ENCODE measurements around the gene SLC2A10.

Gene SLC2A10

DNA sequence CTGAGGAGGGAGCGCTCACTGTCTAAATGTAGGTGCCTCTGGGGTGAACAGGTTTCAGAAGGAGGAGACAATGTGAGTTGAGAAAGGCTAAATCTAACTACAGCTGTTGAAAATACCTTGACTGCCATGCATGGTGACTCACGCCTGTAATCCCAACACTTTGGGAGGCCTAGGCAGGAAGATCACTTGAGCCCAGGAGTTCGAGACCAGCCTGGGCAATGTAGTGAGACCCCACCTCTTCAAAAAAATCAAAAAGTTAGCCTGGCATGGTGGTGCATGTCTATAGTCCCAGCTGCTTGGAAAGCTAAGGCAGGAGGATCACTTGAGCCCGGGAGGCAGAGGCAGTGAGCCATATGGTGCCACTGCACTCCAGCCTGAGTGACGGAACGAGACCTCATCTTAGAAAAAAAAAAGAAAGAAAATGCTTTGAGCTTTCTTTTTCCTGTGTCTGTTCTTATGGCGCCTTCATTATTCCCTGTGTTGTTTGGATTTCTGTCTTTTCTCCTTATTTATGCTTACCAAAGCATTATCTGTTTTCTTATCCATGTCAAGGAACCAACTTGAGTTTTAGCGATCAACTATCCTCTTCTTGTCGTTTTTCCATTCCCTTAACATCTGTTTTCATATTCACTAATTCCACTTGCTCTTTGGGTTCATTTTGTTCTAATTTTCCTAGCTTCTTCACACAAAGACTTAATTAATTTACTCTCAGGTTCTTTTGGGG lies 8.5 kb downstream of the SLC2A10 start:
- H3K4me1 ChIP-seq (ENCODE audit: control insufficient read depth, insufficient read depth, low read length, poor library complexity, severe bottlenecking) = peaks cover 13% of the 10 kb centered on the region
- WGBS, 2 experiments (ENCODE audit: insufficient coverage in 2 of 2) = 93 to 94% methylated on average over 7 to 8 of the region's 9 CpGs
- H3K9me3 ChIP-seq (ENCODE audit: control insufficient read depth, low read length) = peaks cover 10% of the 10 kb centered on the region
- no peak overlapping the region for H3K4me3 ChIP-seq (ENCODE audit: extremely low read depth, insufficient read depth, low read length, poor library complexity, severe bottlenecking)
- peaks cover 9% of the 10 kb centered on the region for H3K36me3 ChIP-seq (ENCODE audit: control insufficient read depth, insufficient read depth, low read length)
- no peak overlapping the region for H3K27ac ChIP-seq (ENCODE audit: low read depth, low read length, severe bottlenecking)

GRCh38 chr20:46720019-46720418 lies 10.6 kb downstream of the SLC2A10 start:
- no peak overlapping the region for H3K27ac ChIP-seq (ENCODE audit: low read depth, low read length, severe bottlenecking)
- no CpG with 5 or more reads among the region's 1 CpG for WGBS, 2 experiments (ENCODE audit: insufficient coverage in 2 of 2)
- H3K9me3 ChIP-seq (ENCODE audit: control insufficient read depth, low read length) = peaks cover 13% of the 10 kb centered on the region
- H3K4me1 ChIP-seq (ENCODE audit: control insufficient read depth, insufficient read depth, low read length, poor library complexity, severe bottlenecking) = peaks cover 9% of the 10 kb centered on the region
- no peak overlapping the region for H3K4me3 ChIP-seq (ENCODE audit: extremely low read depth, insufficient read depth, low read length, poor library complexity, severe bottlenecking)
- peaks cover 11% of the 10 kb centered on the region for H3K36me3 ChIP-seq (ENCODE audit: control insufficient read depth, insufficient read depth, low read length)

DNA sequence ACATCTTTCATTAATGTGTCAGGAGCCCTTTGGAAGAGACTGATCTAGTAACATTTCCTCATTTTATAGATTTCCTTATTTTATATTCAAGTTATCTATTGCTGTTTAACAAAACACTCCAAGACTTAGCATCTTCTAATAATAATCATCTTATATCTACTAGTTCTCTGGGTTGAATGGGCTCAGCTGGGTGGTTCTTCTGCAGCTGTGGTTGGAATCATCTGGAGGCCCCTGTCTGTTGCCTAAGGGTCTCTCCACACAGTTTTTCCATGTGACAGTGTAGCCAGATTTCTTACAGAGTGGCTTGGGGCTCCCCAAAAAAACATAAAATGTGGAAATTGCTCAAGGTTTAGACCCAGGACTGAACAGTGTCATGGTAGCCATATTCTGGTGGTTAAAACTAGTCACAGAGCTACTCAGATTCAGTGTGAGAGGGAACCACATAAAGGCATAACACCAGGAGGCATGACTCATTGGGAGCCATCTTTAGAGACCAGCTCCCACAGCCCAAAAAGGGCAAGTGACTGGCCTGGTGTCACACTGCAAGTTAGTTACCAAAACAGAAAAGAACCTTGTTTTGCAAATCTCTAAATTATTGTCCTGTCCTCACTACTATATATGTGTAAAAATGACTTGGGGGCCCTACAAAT lies 11.5 kb downstream of the SLC2A10 start:
- Histone ChIP-seq H3K9me3 (ENCODE audit: control insufficient read depth, low read length) (peaks cover 13% of the 10 kb centered on the region), H3K36me3 (ENCODE audit: control insufficient read depth, insufficient read depth, low read length) (peaks cover 17% of the 10 kb centered on the region), H3K4me1 (ENCODE audit: control insufficient read depth, insufficient read depth, low read length, poor library complexity, severe bottlenecking) (peaks cover under 1% of the 10 kb centered on the region), H3K4me3 (ENCODE audit: extremely low read depth, insufficient read depth, low read length, poor library complexity, severe bottlenecking) (no peak overlapping the region), H3K27ac (ENCODE audit: low read depth, low read length, severe bottlenecking) (no peak overlapping the region)

GRCh38 chr20:46721476-46721875 lies 12.0 kb downstream of the SLC2A10 start:
- Histone ChIP-seq H3K4me1 (ENCODE audit: control insufficient read depth, insufficient read depth, low read length, poor library complexity, severe bottlenecking) (no peaks in the 10 kb centered on the region), H3K9me3 (ENCODE audit: control insufficient read depth, low read length) (peaks cover 13% of the 10 kb centered on the region), H3K4me3 (ENCODE audit: extremely low read depth, insufficient read depth, low read length, poor library complexity, severe bottlenecking) (no peak overlapping the region), H3K27ac (ENCODE audit: low read depth, low read length, severe bottlenecking) (no peak overlapping the region), H3K36me3 (ENCODE audit: control insufficient read depth, insufficient read depth, low read length) (peaks cover 17% of the 10 kb centered on the region)
- WGBS, 2 experiments (ENCODE audit: insufficient coverage in 2 of 2) = 86 to 90% methylated on average over 1 of the region's 1 CpG

DNA sequence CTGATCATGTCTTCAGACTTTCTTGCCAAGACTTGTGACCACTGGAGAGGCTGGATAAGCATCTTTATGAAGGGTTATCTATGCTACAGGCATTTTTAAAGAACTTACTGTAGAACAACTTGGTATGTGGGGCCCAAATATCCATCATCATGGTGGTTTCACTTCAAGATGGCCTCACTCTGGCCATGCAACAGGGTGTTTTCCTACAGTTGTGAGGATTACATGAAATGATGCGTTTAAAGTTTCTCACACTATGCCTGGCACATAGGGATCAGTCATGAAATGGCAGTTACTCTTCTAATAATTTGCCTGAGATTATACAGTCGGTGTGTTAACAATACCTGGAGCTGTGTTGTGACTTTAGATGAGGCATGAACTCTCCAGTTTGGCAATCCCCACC lies 13.0 kb downstream of the SLC2A10 start:
- Histone ChIP-seq H3K4me1 (ENCODE audit: control insufficient read depth, insufficient read depth, low read length, poor library complexity, severe bottlenecking) (no peaks in the 10 kb centered on the region), H3K27ac (ENCODE audit: low read depth, low read length, severe bottlenecking) (no peak overlapping the region), H3K36me3 (ENCODE audit: control insufficient read depth, insufficient read depth, low read length) (peaks cover 15% of the 10 kb centered on the region), H3K4me3 (ENCODE audit: extremely low read depth, insufficient read depth, low read length, poor library complexity, severe bottlenecking) (no peak overlapping the region), H3K9me3 (ENCODE audit: control insufficient read depth, low read length) (peaks cover 13% of the 10 kb centered on the region)
- WGBS, 2 experiments (ENCODE audit: insufficient coverage in 2 of 2) = 92 to 100% methylated on average over 1 to 2 of the region's 2 CpGs

- WGBS, 2 experiments (ENCODE audit: insufficient coverage in 2 of 2) = no CpG with 5 or more reads among the region's 1 CpG
Observed at GRCh38 chr20:46723039-46723438, 13.6 kb downstream of the SLC2A10 start.

GRCh38 chr20:46724343-46724959 lies 15.0 kb downstream of the SLC2A10 start:
- Histone ChIP-seq H3K36me3 (ENCODE audit: control insufficient read depth, insufficient read depth, low read length) (peaks cover 21% of the 10 kb centered on the region), H3K4me3 (ENCODE audit: extremely low read depth, insufficient read depth, low read length, poor library complexity, severe bottlenecking) (no peak overlapping the region), H3K4me1 (ENCODE audit: control insufficient read depth, insufficient read depth, low read length, poor library complexity, severe bottlenecking) (no peaks in the 10 kb centered on the region), H3K27ac (ENCODE audit: low read depth, low read length, severe bottlenecking) (no peak overlapping the region), H3K9me3 (ENCODE audit: control insufficient read depth, low read length) (peaks cover 13% of the 10 kb centered on the region)
- WGBS, 2 experiments (ENCODE audit: insufficient coverage in 2 of 2) = 64 to 67% methylated on average over 1 of the region's 1 CpG

More at GRCh38 chr20:46723039-46723438, 13.6 kb downstream of the SLC2A10 start:
- Histone ChIP-seq H3K9me3 (ENCODE audit: control insufficient read depth, low read length) (peaks cover 13% of the 10 kb centered on the region), H3K36me3 (ENCODE audit: control insufficient read depth, insufficient read depth, low read length) (peaks cover 16% of the 10 kb centered on the region), H3K27ac (ENCODE audit: low read depth, low read length, severe bottlenecking) (no peak overlapping the region), H3K4me3 (ENCODE audit: extremely low read depth, insufficient read depth, low read length, poor library complexity, severe bottlenecking) (no peak overlapping the region), H3K4me1 (ENCODE audit: control insufficient read depth, insufficient read depth, low read length, poor library complexity, severe bottlenecking) (no peaks in the 10 kb centered on the region)

DNA sequence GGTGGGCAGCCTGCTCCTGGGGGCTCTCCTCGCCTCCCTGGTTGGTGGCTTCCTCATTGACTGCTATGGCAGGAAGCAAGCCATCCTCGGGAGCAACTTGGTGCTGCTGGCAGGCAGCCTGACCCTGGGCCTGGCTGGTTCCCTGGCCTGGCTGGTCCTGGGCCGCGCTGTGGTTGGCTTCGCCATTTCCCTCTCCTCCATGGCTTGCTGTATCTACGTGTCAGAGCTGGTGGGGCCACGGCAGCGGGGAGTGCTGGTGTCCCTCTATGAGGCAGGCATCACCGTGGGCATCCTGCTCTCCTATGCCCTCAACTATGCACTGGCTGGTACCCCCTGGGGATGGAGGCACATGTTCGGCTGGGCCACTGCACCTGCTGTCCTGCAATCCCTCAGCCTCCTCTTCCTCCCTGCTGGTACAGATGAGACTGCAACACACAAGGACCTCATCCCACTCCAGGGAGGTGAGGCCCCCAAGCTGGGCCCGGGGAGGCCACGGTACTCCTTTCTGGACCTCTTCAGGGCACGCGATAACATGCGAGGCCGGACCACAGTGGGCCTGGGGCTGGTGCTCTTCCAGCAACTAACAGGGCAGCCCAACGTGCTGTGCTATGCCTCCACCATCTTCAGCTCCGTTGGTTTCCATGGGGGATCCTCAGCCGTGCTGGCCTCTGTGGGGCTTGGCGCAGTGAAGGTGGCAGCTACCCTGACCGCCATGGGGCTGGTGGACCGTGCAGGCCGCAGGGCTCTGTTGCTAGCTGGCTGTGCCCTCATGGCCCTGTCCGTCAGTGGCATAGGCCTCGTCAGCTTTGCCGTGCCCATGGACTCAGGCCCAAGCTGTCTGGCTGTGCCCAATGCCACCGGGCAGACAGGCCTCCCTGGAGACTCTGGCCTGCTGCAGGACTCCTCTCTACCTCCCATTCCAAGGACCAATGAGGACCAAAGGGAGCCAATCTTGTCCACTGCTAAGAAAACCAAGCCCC lies 16.0 kb downstream of the SLC2A10 start:
- H3K9me3 ChIP-seq (ENCODE audit: control insufficient read depth, low read length) = peaks cover 9% of the 10 kb centered on the region
- H3K27ac ChIP-seq (ENCODE audit: low read depth, low read length, severe bottlenecking) = no peak overlapping the region
- 95 to 97% methylated on average over 26 of the region's 27 CpGs for WGBS, 2 experiments (ENCODE audit: insufficient coverage in 2 of 2)
- no peak overlapping the region for H3K4me3 ChIP-seq (ENCODE audit: extremely low read depth, insufficient read depth, low read length, poor library complexity, severe bottlenecking)
- H3K36me3 ChIP-seq (ENCODE audit: control insufficient read depth, insufficient read depth, low read length) = peaks cover 19% of the 10 kb centered on the region
- H3K4me1 ChIP-seq (ENCODE audit: control insufficient read depth, insufficient read depth, low read length, poor library complexity, severe bottlenecking) = no peaks in the 10 kb centered on the region

GRCh38 chr20:46731770-46732169 lies 22.3 kb downstream of the SLC2A10 start:
- Histone ChIP-seq H3K9me3 (ENCODE audit: control insufficient read depth, low read length) (no peaks in the 10 kb centered on the region), H3K36me3 (ENCODE audit: control insufficient read depth, insufficient read depth, low read length) (peaks cover 16% of the 10 kb centered on the region)
- WGBS, 2 experiments (ENCODE audit: insufficient coverage in 2 of 2) = 83 to 88% methylated on average over 4 of the region's 4 CpGs

DNA sequence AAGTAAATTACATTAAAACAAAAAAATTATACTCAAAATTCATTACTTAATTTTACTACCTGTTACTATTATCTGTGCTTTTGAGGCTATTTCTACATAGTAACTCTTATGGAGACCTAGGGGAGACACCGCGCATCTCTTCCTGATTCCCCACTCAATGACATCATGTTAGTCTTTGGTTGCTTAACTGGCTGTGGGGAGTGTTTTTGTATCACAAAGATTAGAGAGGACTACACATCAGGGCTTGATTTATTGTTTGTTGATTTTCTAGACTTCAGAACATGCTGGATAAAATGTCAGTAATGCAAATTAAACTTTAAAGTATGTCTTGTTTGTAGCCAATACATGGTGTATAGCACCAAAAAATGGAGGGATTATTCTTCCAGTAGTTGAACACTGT lies 26.0 kb downstream of the SLC2A10 start:
- WGBS, 2 experiments (ENCODE audit: insufficient coverage in 2 of 2) = no CpG with 5 or more reads among the region's 2 CpGs
- Histone ChIP-seq H3K27ac (ENCODE audit: low read depth, low read length, severe bottlenecking) (no peak overlapping the region), H3K36me3 (ENCODE audit: control insufficient read depth, insufficient read depth, low read length) (peaks cover 6% of the 10 kb centered on the region)

More at GRCh38 chr20:46731770-46732169, 22.3 kb downstream of the SLC2A10 start:
- H3K4me3 ChIP-seq (ENCODE audit: extremely low read depth, insufficient read depth, low read length, poor library complexity, severe bottlenecking) = no peak overlapping the region
- H3K4me1 ChIP-seq (ENCODE audit: control insufficient read depth, insufficient read depth, low read length, poor library complexity, severe bottlenecking) = no peaks in the 10 kb centered on the region
- H3K27ac ChIP-seq (ENCODE audit: low read depth, low read length, severe bottlenecking) = no peak overlapping the region

More for the DNA sequence above, 26.0 kb downstream of the SLC2A10 start:
- H3K4me1 ChIP-seq (ENCODE audit: control insufficient read depth, insufficient read depth, low read length, poor library complexity, severe bottlenecking) = no peaks in the 10 kb centered on the region
- H3K4me3 ChIP-seq (ENCODE audit: extremely low read depth, insufficient read depth, low read length, poor library complexity, severe bottlenecking) = no peak overlapping the region
- no peaks in the 10 kb centered on the region for H3K9me3 ChIP-seq (ENCODE audit: control insufficient read depth, low read length)

Data from mesodermal cell (in vitro differentiated cells).